Measurements from ENCODE around the gene GKN2. TPM values are rescaled to one million over a fixed set of nuclear protein-coding genes. Genes with fewer than 3 reads are reported as not detected.

Gene GKN2
- polyA plus RNA-seq, 2 of the 4 experiments (the other 2 are of a cell fraction) = 0.93 to 3.7 TPM

DNA sequence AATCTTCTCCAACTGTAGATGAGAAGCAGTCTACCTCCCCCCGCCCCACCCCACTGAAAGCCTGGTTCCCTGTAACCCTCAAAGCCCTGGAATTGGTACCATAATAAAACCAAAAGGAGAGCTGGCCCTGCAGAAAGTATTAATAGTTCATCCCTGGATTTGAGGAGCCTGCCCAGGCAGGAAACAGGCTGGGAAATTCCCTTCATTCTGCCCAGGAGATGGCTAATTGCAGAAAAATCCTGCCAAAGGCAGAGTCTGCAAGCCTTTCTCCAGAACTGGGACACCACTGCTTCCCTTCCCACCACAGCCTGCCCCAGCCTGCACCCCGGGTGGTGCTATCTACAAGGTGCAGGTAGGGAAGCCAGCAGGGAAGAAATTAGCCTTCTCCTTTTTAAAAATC lies 16.3 kb downstream of the GKN2 start:
- no peak overlapping the region for H3K4me3 ChIP-seq
- TF ChIP-seq ESRRA (IDR thresholded peaks at IDR 0.05; ENCODE audit: borderline replicate concordance, low read length) = no peak
- no peak for TF ChIP-seq HOXB13 (CRISPR knock-in tag; IDR thresholded peaks at IDR 0.05; ENCODE audit: low read depth)
- DNase-seq (ENCODE audit: low read depth in 1 of 2, low spot score in 1 of 2) = no peak
- peaks cover 13% of the 10 kb centered on the region for H3K4me1 ChIP-seq
- H3K9me3 ChIP-seq = peaks cover 17% of the 10 kb centered on the region; the same call in 2 of the 3 replicates
- H3K4me2 ChIP-seq = peak overlapping the region; percentile 23; the same call in 2 of the 3 replicates
- H3K27ac ChIP-seq = peak overlapping the region; percentile 1 to 72; a peak in 4 of 6 replicates
- FAIRE-seq = no peak
- CTCF ChIA-PET = interaction anchor here (0.6 to 6.7 kb wide), 7 partner anchors 10 to 495 kb away, joined by 3 to 57 read pairs (median 4); no protein-coding TSS in a partner anchor
- 27% methylated on average over 2 of the region's 2 CpGs for WGBS (ENCODE audit: missing lambda C conversion rate)
- POLR2A ChIA-PET = no interaction called here
- ATAC-seq = peak; percentile 37 to 68; a peak in 3 of 6 replicates

DNA sequence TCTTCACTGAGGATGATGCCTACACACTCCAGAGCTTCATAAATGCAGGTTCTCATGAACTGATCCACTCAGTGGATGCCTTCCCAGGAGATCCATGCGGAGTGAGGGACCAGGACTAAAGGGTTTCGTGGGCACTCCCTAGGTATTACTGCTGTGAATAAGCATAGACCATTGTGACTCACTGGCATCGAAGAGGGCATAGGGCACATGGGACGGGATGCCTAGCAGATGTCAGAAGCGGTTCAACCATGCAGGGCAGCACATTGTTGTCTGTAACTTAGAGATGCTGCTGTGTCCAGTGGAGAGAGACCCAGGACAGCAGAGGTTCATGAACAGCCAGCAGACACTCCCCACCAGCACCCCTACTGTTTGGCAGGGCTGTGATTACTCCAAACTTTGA lies 17.2 kb downstream of the GKN2 start:
- WGBS (ENCODE audit: missing lambda C conversion rate) = 87% methylated on average over 5 of the region's 5 CpGs
- POLR2A ChIA-PET = no interaction called here
- Histone ChIP-seq H3K4me1 (peaks cover 13% of the 10 kb centered on the region), H3K9me3 (peaks cover 9% of the 10 kb centered on the region; the same call in 2 of the 3 replicates), H3K4me3 (no peak overlapping the region), H3K4me2 (no peak overlapping the region), H3K27ac (peak overlapping the region in 1 of 2 experiments; percentile 72; a peak in 2 of 6 replicates)
- ATAC-seq (peak in 1 of 2 experiments; percentile 21; a peak in 3 of 6 replicates), FAIRE-seq (no peak), DNase-seq (ENCODE audit: low read depth in 1 of 2, low spot score in 1 of 2) (no peak)
- CTCF ChIA-PET = interaction anchor here (0.8 to 6.7 kb wide), 8 partner anchors 8 to 472 kb away, joined by 3 to 57 read pairs (median 6); partner anchors contain the start of gene ANTXR1
- TF ChIP-seq POLR2A (IDR thresholded peaks at IDR 0.05; ENCODE audit: low read length) = no peak

DNA sequence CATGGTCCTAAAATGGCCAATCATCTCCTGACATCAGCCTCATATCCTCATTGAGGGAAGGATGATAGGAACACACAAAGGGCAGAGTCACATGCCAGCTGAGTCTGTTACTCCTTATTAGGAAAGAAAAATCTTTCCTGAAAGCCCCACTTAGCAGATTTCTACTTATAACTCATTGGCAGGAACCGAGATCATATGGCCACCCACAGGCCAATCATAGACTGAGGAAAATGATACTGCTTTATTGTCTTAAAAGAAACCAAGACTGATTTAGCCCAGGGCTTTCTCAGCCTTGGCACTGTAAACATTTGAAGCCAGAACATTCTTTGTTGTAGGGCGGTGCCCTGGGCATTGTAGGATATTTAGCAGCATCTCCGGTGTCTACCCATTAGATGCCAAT lies 18.7 kb downstream of the GKN2 start:
- FAIRE-seq (no peak), DNase-seq (ENCODE audit: low read depth in 1 of 2, low spot score in 1 of 2) (no peak), ATAC-seq (no peak)
- no peaks in the 10 kb centered on the region for H3K9me3 ChIP-seq
- H3K4me3 ChIP-seq = no peak overlapping the region
- no peak overlapping the region for H3K27ac ChIP-seq
- 85% methylated on average over 3 of the region's 3 CpGs for WGBS (ENCODE audit: missing lambda C conversion rate)
- CTCF ChIA-PET = interaction anchor here (1.0 to 6.7 kb wide), 7 partner anchors 8 to 373 kb away, joined by 3 to 57 read pairs (median 6); no protein-coding TSS in a partner anchor
- peaks cover 13% of the 10 kb centered on the region for H3K4me1 ChIP-seq
- TF ChIP-seq JUN (IDR thresholded peaks at IDR 0.05) = no peak
- TF ChIP-seq TP53 (CRISPR knock-in tag; IDR thresholded peaks at IDR 0.05) = no peak
- TF ChIP-seq CBX2 (IDR thresholded peaks at IDR 0.05; ENCODE audit: borderline replicate concordance, low read depth) = no peak
- TF ChIP-seq, protein P1, sequence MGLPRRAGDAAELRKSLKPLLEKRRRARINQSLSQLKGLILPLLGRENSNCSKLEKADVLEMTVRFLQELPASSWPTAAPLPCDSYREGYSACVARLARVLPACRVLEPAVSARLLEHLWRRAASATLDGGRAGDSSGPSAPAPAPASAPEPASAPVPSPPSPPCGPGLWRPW (IDR thresholded peaks at IDR 0.05) = no peak
- no peak for TF ChIP-seq RCOR1 (IDR thresholded peaks at IDR 0.05; ENCODE audit: low read depth, low read length)
- no peak for TF ChIP-seq KDM5A (IDR thresholded peaks at IDR 0.05)
- no peak for TF ChIP-seq KDM1A (IDR thresholded peaks at IDR 0.05; ENCODE audit: low read depth)
- TF ChIP-seq EHMT2 (IDR thresholded peaks at IDR 0.05; ENCODE audit: low read depth) = no peak
- TF ChIP-seq EP300 (IDR thresholded peaks at IDR 0.05) = no peak
- TF ChIP-seq BHLHE40 (IDR thresholded peaks at IDR 0.05; ENCODE audit: low read depth, low read length) = no peak
- TF ChIP-seq FOSB (CRISPR knock-in tag; IDR thresholded peaks at IDR 0.05) = no peak
- TF ChIP-seq NPAS2 (CRISPR knock-in tag; IDR thresholded peaks at IDR 0.05; ENCODE audit: borderline replicate concordance) = no peak
- no peak for TF ChIP-seq CHD2 (IDR thresholded peaks at IDR 0.05; ENCODE audit: low read length, partially characterized antibody)
- TF ChIP-seq HDAC2 (IDR thresholded peaks at IDR 0.05) = no peak
- no peak for TF ChIP-seq MYC (IDR thresholded peaks at IDR 0.05; ENCODE audit: borderline replicate concordance, low read length)
- no peak for TF ChIP-seq HOXB13 (CRISPR knock-in tag; IDR thresholded peaks at IDR 0.05; ENCODE audit: low read depth)
- no peak for TF ChIP-seq RNF2 (IDR thresholded peaks at IDR 0.05; ENCODE audit: borderline replicate concordance, low read depth)
- TF ChIP-seq, protein P2, sequence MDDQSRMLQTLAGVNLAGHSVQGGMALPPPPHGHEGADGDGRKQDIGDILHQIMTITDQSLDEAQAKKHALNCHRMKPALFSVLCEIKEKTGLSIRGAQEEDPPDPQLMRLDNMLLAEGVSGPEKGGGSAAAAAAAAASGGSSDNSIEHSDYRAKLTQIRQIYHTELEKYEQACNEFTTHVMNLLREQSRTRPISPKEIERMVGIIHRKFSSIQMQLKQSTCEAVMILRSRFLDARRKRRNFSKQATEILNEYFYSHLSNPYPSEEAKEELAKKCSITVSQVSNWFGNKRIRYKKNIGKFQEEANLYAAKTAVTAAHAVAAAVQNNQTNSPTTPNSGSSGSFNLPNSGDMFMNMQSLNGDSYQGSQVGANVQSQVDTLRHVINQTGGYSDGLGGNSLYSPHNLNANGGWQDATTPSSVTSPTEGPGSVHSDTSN (IDR thresholded peaks at IDR 0.05) = no peak
- TF ChIP-seq ZNF302 (CRISPR knock-in tag; IDR thresholded peaks at IDR 0.05) = no peak
- H3K4me2 ChIP-seq = no peak overlapping the region
- POLR2A ChIA-PET = no interaction called here
